ENCODE data around the gene SULT2B1.

The SULT2B1 gene

DNA sequence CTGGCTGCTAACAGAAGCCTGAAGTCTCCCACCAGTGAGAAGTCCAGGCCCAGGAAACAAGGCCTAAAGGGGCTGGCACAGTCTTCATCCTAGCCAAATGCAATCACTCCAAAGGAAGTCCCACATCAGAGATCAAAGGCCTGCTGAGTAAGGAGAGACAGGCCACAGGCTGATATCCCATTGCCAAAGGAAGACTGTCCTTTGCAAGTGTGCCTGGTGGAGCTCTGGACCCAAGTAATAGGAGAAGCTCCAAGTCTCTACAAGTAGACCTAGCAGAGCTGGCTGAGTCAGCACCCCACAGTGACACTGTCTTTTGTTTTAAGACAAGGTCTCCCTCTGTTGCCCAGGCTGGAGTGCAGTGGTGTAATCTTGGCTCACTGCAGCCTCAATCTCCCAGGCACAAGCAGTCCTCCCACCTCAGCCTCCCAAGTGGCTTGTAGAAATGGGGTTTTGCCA is 80.7 kb downstream of the SULT2B1 start:
- peak overlapping the region; percentile 62 for H3K27ac ChIP-seq

DNA sequence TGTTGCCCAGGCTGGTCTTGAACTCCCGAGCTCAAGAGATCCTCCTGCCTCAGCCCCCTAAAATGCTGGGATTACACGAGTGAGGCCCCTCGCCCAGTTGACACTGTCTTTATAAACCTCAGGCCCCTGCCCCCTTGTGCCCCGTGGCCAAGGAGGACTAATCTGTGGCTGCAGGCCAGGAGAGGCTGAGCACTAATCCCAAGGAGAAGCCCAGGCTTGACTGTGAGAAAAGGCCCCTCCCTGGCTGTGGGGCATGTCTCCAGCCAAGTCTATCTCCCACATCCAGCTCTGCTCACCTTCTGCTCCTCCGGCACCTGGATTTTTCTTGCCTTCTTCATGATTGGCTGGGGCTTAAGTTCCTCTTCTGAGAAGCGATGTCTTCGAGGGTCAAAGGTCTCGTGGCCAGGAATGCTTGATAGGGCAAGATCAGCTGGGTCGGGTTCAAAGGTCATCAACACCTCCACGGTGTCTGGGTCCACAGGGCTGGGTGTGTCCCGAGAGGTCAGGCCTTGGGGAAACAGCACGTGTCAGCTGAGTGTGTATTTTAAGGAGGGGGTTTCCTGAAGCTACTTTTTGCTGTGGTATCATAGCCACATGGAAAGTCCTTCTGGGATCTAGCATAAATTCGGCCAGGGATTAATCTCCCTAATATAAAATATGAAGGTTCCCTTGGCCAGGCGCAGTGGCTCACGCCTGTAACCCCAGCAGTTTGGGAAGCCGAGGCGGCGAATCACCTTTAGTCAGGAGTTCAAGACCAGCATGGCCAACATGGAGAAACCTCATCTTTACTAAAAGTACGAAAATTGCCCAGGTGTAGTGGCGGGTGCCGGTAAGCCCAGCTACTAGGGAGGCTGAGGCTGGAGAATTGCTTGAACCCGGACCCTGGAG is 81.4 kb downstream of the SULT2B1 start:
- TF ChIP-seq, protein P1, sequence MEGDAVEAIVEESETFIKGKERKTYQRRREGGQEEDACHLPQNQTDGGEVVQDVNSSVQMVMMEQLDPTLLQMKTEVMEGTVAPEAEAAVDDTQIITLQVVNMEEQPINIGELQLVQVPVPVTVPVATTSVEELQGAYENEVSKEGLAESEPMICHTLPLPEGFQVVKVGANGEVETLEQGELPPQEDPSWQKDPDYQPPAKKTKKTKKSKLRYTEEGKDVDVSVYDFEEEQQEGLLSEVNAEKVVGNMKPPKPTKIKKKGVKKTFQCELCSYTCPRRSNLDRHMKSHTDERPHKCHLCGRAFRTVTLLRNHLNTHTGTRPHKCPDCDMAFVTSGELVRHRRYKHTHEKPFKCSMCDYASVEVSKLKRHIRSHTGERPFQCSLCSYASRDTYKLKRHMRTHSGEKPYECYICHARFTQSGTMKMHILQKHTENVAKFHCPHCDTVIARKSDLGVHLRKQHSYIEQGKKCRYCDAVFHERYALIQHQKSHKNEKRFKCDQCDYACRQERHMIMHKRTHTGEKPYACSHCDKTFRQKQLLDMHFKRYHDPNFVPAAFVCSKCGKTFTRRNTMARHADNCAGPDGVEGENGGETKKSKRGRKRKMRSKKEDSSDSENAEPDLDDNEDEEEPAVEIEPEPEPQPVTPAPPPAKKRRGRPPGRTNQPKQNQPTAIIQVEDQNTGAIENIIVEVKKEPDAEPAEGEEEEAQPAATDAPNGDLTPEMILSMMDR (conservative IDR thresholded peaks at IDR 0.05; ENCODE audit: low read depth, low read length) = no peak
- peak overlapping the region; percentile 62 for H3K27ac ChIP-seq
- no peaks in the 10 kb centered on the region for H4K20me1 ChIP-seq (ENCODE audit: insufficient read depth)
- H3K4me2 ChIP-seq = peak overlapping the region; percentile 92
- no peaks in the 10 kb centered on the region for H3K36me3 ChIP-seq (ENCODE audit: insufficient read depth)
- H3K4me1 ChIP-seq (ENCODE audit: low read depth, poor library complexity, severe bottlenecking) = peaks cover 41% of the 10 kb centered on the region
- H3K27me3 ChIP-seq (ENCODE audit: insufficient read depth, low read depth) = no peaks in the 10 kb centered on the region
- no peak overlapping the region for H2AFZ ChIP-seq (ENCODE audit: low read depth)
- H3K79me2 ChIP-seq (ENCODE audit: insufficient read depth, low read depth) = no peaks in the 10 kb centered on the region
- no peak overlapping the region for H3K4me3 ChIP-seq (IDR thresholded peaks at IDR 0.05; ENCODE audit: insufficient read depth, low read depth, low read length)
- peak overlapping the region; percentile 1; the same call in 1 of the 2 replicates for H3K9ac ChIP-seq

More for the DNA sequence above, 80.7 kb downstream of the SULT2B1 start:
- no peaks in the 10 kb centered on the region for H3K36me3 ChIP-seq (ENCODE audit: insufficient read depth)
- H3K4me3 ChIP-seq (IDR thresholded peaks at IDR 0.05; ENCODE audit: insufficient read depth, low read depth, low read length) = no peak overlapping the region
- no peaks in the 10 kb centered on the region for H3K79me2 ChIP-seq (ENCODE audit: insufficient read depth, low read depth)
- no peak overlapping the region for H3K9ac ChIP-seq
- H4K20me1 ChIP-seq (ENCODE audit: insufficient read depth) = no peaks in the 10 kb centered on the region
- peak overlapping the region; percentile 92 for H3K4me2 ChIP-seq
- H3K27me3 ChIP-seq (ENCODE audit: insufficient read depth, low read depth) = no peaks in the 10 kb centered on the region
- H2AFZ ChIP-seq (ENCODE audit: low read depth) = no peak overlapping the region
- peaks cover 44% of the 10 kb centered on the region for H3K4me1 ChIP-seq (ENCODE audit: low read depth, poor library complexity, severe bottlenecking)
- TF ChIP-seq, protein P1 (conservative IDR thresholded peaks at IDR 0.05; ENCODE audit: low read depth, low read length) = no peak

DNA sequence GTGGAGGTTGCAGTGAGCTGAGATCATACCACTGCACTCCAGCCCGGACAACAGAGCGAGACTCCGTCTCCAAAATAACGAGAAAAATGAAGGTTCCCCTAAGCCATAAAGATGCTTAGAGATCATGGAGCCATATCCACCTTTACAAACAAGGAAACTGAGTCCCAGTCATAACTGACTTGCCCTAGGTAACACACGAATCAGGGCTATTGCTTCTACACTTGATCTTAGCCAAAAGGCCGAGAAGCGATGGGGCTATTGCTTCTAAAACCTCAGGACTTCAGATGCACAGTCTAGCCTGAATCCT is 82.0 kb downstream of the SULT2B1 start:
- Histone ChIP-seq H3K36me3 (ENCODE audit: insufficient read depth) (no peaks in the 10 kb centered on the region), H3K27ac (peak overlapping the region; percentile 62), H3K4me2 (peak overlapping the region; percentile 92), H3K79me2 (ENCODE audit: insufficient read depth, low read depth) (no peaks in the 10 kb centered on the region), H2AFZ (ENCODE audit: low read depth) (peak overlapping the region; percentile 55; the same call in 1 of the 2 replicates), H3K4me3 (IDR thresholded peaks at IDR 0.05; ENCODE audit: insufficient read depth, low read depth, low read length) (no peak overlapping the region), H3K9ac (peak overlapping the region; percentile 1; the same call in 1 of the 2 replicates), H4K20me1 (ENCODE audit: insufficient read depth) (no peaks in the 10 kb centered on the region), H3K4me1 (ENCODE audit: low read depth, poor library complexity, severe bottlenecking) (peaks cover 46% of the 10 kb centered on the region), H3K27me3 (ENCODE audit: insufficient read depth, low read depth) (no peaks in the 10 kb centered on the region)
- TF ChIP-seq, protein P1 (conservative IDR thresholded peaks at IDR 0.05; ENCODE audit: low read depth, low read length) = no peak

DNA sequence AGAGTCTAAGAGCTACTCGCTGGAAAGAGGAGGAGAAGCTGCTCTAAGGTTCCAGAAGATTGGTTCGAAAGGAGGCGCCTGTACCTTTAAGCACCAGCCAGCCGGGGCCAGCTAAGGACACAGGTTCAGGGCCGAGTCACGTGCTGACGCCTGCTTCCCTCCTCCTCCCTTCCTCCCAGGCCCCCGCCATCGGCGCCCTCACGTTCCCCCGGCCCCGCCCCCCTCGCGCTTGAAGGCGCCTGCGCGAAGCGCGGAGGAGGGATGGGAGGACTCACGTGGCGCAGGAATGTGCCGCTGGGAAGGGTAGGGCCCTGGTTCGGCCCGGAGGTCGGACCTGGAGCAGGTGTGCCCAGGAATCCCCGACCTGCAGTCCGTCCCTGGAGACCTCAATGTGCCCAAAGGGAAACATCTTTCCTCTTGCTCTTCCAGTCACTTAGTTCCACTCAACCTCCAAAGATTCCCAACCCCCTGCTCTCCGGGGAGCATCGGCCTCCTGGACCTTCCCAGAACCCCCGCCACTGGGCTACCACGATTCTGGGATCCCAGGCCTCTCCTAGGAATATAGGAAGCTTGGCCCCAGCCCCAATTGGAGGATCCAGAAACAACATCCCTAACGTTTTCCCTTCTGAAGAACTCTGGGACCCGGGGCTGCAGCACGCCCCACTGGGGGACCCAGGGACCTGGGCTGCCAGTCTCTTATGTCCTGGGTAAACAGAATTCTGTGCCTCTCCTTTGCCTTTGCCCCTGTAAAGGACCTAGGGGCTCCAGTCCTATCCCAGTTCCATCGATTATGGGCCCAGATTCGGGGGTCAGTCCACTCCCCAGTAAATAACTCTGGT is 82.7 kb downstream of the SULT2B1 start:
- Histone ChIP-seq H3K9ac (peak overlapping the region; percentile 34; the same call in 1 of the 2 replicates), H2AFZ (ENCODE audit: low read depth) (peak overlapping the region; percentile 55; the same call in 1 of the 2 replicates)

More for the DNA sequence above, 82.7 kb downstream of the SULT2B1 start:
- Histone ChIP-seq H3K4me1 (ENCODE audit: low read depth, poor library complexity, severe bottlenecking) (peaks cover 46% of the 10 kb centered on the region), H3K79me2 (ENCODE audit: insufficient read depth, low read depth) (no peaks in the 10 kb centered on the region), H3K27ac (peak overlapping the region; percentile 62), H3K4me2 (peak overlapping the region; percentile 92), H4K20me1 (ENCODE audit: insufficient read depth) (no peaks in the 10 kb centered on the region), H3K27me3 (ENCODE audit: insufficient read depth, low read depth) (no peaks in the 10 kb centered on the region), H3K4me3 (IDR thresholded peaks at IDR 0.05; ENCODE audit: insufficient read depth, low read depth, low read length) (no peak overlapping the region), H3K36me3 (ENCODE audit: insufficient read depth) (no peaks in the 10 kb centered on the region)
- TF ChIP-seq, protein P1 (conservative IDR thresholded peaks at IDR 0.05; ENCODE audit: low read depth, low read length) = no peak

Data from KMS-11 (cell line).